Heart left ventricle (tissue), 16 donors: ENCODE data around the gene BIN2. TPM values are rescaled to one million over a fixed set of nuclear protein-coding genes. Genes with fewer than 3 reads are reported as not detected.
A peak's percentile ranks its signal among the peaks of the same experiment; 100 is the strongest.

Source experiments
- ATAC-seq, 4 donors: fragments of 200-7000 bp; cut with Tn5 transposase; one replicate each; pipeline ENCODE4 v1.9.1; 2020 to 2022; ENCODE audit warnings: moderate library complexity in 4 of 4, mild to moderate bottlenecking in 3 of 4, moderate number of reproducible peaks in 1 of 4
- DNase-seq, 5 donors: peaks; one replicate each; pipeline ENCODE4 v3.0.0-alpha.2; 2020
- H3K27ac ChIP-seq, 12 donors: fragments of 200-600 bp; sonication (generic) in 4 of 12; one replicate each; pipeline versions ENCODE4 v1.5.0 to v1.8.0; 2016 to 2022; ENCODE audit warnings: mild to moderate bottlenecking in 2 of 12
- H3K27me3 ChIP-seq, 9 donors: fragments of 200-600 bp; sonication (generic) in 2 of 9; one replicate each; pipeline versions ENCODE4 v1.5.1 to v1.8.0; 2016 to 2022; ENCODE audit warnings: mild to moderate bottlenecking in 3 of 9
- H3K36me3 ChIP-seq, 9 donors: fragments of 200-600 bp; sonication (generic) in 2 of 9; one replicate each; pipeline versions ENCODE4 v1.5.0 to v1.8.0; 2018 to 2022; ENCODE audit warnings: mild to moderate bottlenecking in 2 of 9
- H3K4me1 ChIP-seq, 12 donors: fragments of 200-600 bp; sonication (generic) in 4 of 12; one replicate each; pipeline versions ENCODE4 v1.5.0 to v1.8.0; 2016 to 2022; ENCODE audit warnings: mild to moderate bottlenecking in 3 of 12
- H3K4me3 ChIP-seq, 12 donors: fragments of 200-600 bp; sonication (generic) in 4 of 12; one replicate each; pipeline versions ENCODE4 v1.5.0 to v1.8.0; 2017 to 2022; ENCODE audit warnings: mild to moderate bottlenecking in 9 of 12, moderate library complexity in 4 of 12
- H3K9me3 ChIP-seq, 12 donors: fragments of 200-600 bp; sonication (generic) in 4 of 12; one replicate each; pipeline versions ENCODE4 v1.5.0 to v1.8.0; 2016 to 2022; ENCODE audit warnings: mild to moderate bottlenecking in 1 of 12
- POLR2A ChIP-seq, 2 donors: fragments of 450-650 bp; IDR thresholded peaks; one replicate each; pipeline ENCODE4 v1.6.1; 2017; ENCODE audit warnings: antibody characterized with exemption in 2 of 2, mild to moderate bottlenecking in 2 of 2, moderate library complexity in 2 of 2
- WGBS, 4 donors: extraction: QIAGEN DNeasy Blood & Tissue Kit in 2 of 4; methylation state at CpG; one replicate each; pipeline versions ENCODE4 v1.1.5 to v1.1.7; 2013 to 2018; 5-methylcytosine and 5-hydroxymethylcytosine counted together
- intact Hi-C, 10 donors: fragments of 100-400 bp; cut with DNase I; formaldehyde crosslinking; loops; one replicate each; pipeline versions ENCODE4 v1.11.1 to v1.14.2; 2022
- polyA plus RNA-seq, 2 donors: library from polyadenylated mRNA; stranded (reverse); fragments of 200-250 nt; gene quantifications; one replicate each; pipeline ENCODE4 v1.2.3, GENCODE V29; 2013
- total RNA-seq, 9 donors: library from RNA; depleted of rRNA in 2 of 9; stranded (reverse); fragments of >200 nt in 2 of 9; fragmentation: NEBNext Ultra II Directional in 3 of 9; extraction: Animal tissue kit (Norgen Biotek cat#: 25700) in 3 of 9; gene quantifications; one replicate each; pipeline versions ENCODE4 v1.1.0 to v1.2.4, GENCODE V29; 2016 to 2023
- TF ChIP-seq, protein P1 (sequence below), 12 donors: fragments of 200-600 bp; sonication (generic) in 4 of 12; IDR thresholded peaks; one replicate each; pipeline versions ENCODE4 v1.5.0 to v1.8.0; 2018 to 2022; ENCODE audit warnings: antibody characterized with exemption in 12 of 12, mild to moderate bottlenecking in 5 of 12
- donor health status: ischemic (EF 13 %, LVEDD 7.1; RV severe dilation, severe dysfunction).
- donor health status: healthy with polysubstance abuse.
- donor health status: DM: no; HTN: yes; CAD: no.
- donor health status: DM: no; HTN: no; CAD: no.
- donor health status: ischemic (EF 25% LVEDD 6.9; RV normal size, moderate dysfunction).
- donor health status: ischemic (EF 25% LVEDD 5.7; RV mildly dilated, moderate dysfunction).
- donor health status: healthy.
- donor health status: DM: yes; HTN: yes; CAD: no.
- donor health status: ischemic (EF 35%, LVEDD 5.7; RV mildly dilated, moderate dysfunction).
- donor health status: nonischemic (EF 11% LVEDD 7.7; RV severe dilation, severe dysfunction).
- donor health status: DM: yes; HTN: yes; CAD: no.
- donor health status: PGD.
- donor health status: ischemic (EF 29% LVEDD 5.4; RV normal size, mild dysfunction).
- donor health status: nonischemic (EF 23%, LVEDD 6.1; RV moderate dilation, normal function).

The BIN2 gene
- total and polyA plus RNA-seq, 11 donors = 0.72 to 23.8 (median 1.6) TPM

- intact Hi-C loops = loop anchor here in 2 of 10 donors (10.0 kb wide), 2 partner anchors 161 to 201 kb away; partner anchors contain the start of genes CSRNP2 (in 1 of the 2) and LETMD1 (in 1 of the 2)
- Histone ChIP-seq H3K27ac (peak overlapping the region in 6 of 12 donors; percentile 3 to 84 (median 26)), H3K4me3 (no peak overlapping the region), H3K36me3 (peaks cover 0 to 54% (median 39%) of the 10 kb centered on the region in 9 donors), H3K27me3 (no peaks in the 10 kb centered on the region), H3K9me3 (no peaks in the 10 kb centered on the region), H3K4me1 (peaks cover 0 to 70% (median 29%) of the 10 kb centered on the region in 12 donors)
- 86 to 92% (median 89%) methylated on average over 11 of the region's 11 CpGs for WGBS, 4 donors
- ATAC-seq (peak in 1 of 4 donors; percentile 6), DNase-seq (no peak)
- TF ChIP-seq POLR2A (IDR thresholded peaks at IDR 0.05) = no peak
- TF ChIP-seq, protein P1, sequence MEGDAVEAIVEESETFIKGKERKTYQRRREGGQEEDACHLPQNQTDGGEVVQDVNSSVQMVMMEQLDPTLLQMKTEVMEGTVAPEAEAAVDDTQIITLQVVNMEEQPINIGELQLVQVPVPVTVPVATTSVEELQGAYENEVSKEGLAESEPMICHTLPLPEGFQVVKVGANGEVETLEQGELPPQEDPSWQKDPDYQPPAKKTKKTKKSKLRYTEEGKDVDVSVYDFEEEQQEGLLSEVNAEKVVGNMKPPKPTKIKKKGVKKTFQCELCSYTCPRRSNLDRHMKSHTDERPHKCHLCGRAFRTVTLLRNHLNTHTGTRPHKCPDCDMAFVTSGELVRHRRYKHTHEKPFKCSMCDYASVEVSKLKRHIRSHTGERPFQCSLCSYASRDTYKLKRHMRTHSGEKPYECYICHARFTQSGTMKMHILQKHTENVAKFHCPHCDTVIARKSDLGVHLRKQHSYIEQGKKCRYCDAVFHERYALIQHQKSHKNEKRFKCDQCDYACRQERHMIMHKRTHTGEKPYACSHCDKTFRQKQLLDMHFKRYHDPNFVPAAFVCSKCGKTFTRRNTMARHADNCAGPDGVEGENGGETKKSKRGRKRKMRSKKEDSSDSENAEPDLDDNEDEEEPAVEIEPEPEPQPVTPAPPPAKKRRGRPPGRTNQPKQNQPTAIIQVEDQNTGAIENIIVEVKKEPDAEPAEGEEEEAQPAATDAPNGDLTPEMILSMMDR (IDR thresholded peaks at IDR 0.05) = no peak
These were observed 78.3 kb downstream of the BIN2 start for GRCh38 chr12:51245476-51246253.

- H3K4me1 ChIP-seq = peaks cover 0 to 82% (median 40%) of the 10 kb centered on the region in 12 donors
These were observed 79.7 kb downstream of the BIN2 start for GRCh38 chr12:51244269-51244668.

GRCh38 chr12:51242876-51243275, 81.1 kb downstream of the BIN2 start:
- Histone ChIP-seq H3K4me3 (no peak overlapping the region), H3K27me3 (no peaks in the 10 kb centered on the region), H3K27ac (peak overlapping the region in 1 of 12 donors; percentile 100), H3K9me3 (no peaks in the 10 kb centered on the region), H3K36me3 (peaks cover 0 to 62% (median 45%) of the 10 kb centered on the region in 9 donors), H3K4me1 (peaks cover 0 to 86% (median 42%) of the 10 kb centered on the region in 12 donors)
- DNase-seq (no peak), ATAC-seq (no peak)
- intact Hi-C loops = loop anchor here in 5 of 10 donors (2.0 to 10.0 kb wide), 4 partner anchors 26 to 198 kb away; partner anchors contain the start of genes LETMD1 (in 3 of the 5) and CSRNP2 (in 1 of the 5)
- TF ChIP-seq, protein P1 (IDR thresholded peaks at IDR 0.05) = no peak
- TF ChIP-seq POLR2A (IDR thresholded peaks at IDR 0.05) = no peak
- 64 to 73% (median 69%) methylated on average over 7 of the region's 7 CpGs for WGBS, 4 donors

More at GRCh38 chr12:51244269-51244668, 79.7 kb downstream of the BIN2 start:
- no peak overlapping the region for H3K27ac ChIP-seq
- H3K9me3 ChIP-seq = no peaks in the 10 kb centered on the region
- H3K4me3 ChIP-seq = no peak overlapping the region
- intact Hi-C loops = loop anchor here in 4 of 10 donors (5.0 to 10.0 kb wide), 3 partner anchors 159 to 199 kb away; partner anchors contain the start of genes LETMD1 (in 3 of the 4) and CSRNP2 (in 1 of the 4)
- TF ChIP-seq, protein P1 (IDR thresholded peaks at IDR 0.05) = no peak
- TF ChIP-seq POLR2A (IDR thresholded peaks at IDR 0.05) = no peak
- ATAC-seq = no peak
- H3K27me3 ChIP-seq = no peaks in the 10 kb centered on the region
- WGBS, 4 donors = 73 to 96% (median 90%) methylated on average over 4 of the region's 4 CpGs
- H3K36me3 ChIP-seq = peaks cover 0 to 62% (median 45%) of the 10 kb centered on the region in 9 donors
- no peak for DNase-seq

DNA sequence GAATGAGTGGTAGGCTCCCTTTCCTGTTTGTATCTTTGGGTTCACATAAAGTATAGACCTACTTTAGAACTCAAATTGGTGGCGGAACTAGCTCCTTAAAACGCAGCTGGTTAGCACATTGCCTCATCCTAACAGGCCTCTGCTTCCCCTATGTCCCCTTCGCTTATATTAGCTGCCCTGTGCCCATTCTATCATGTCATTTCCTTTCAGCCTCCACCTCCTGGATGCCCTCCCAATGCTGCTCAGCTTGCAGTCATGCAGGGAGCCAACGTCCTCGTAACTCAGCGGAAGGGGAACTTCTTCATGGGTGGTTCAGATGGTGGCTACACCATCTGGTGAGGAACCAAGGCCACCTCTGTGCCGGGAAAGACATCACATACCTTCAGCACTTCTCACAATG, 81.9 kb downstream of the BIN2 start:
- ATAC-seq = no peak

More for the DNA sequence above, 81.9 kb downstream of the BIN2 start:
- 76 to 83% (median 77%) methylated on average over 7 of the region's 7 CpGs for WGBS, 4 donors
- Histone ChIP-seq H3K9me3 (no peaks in the 10 kb centered on the region), H3K27ac (peak overlapping the region in 1 of 12 donors; percentile 100), H3K27me3 (no peaks in the 10 kb centered on the region), H3K4me1 (peaks cover 0 to 80% (median 36%) of the 10 kb centered on the region in 12 donors), H3K4me3 (no peak overlapping the region), H3K36me3 (peaks cover 0 to 62% (median 45%) of the 10 kb centered on the region in 9 donors)
- intact Hi-C loops = loop anchor here in 5 of 10 donors (2.0 to 10.0 kb wide), 4 partner anchors 27 to 197 kb away; partner anchors contain the start of genes LETMD1 (in 3 of the 5) and CSRNP2 (in 1 of the 5)
- peak; percentile 16 to 67 (median 39) for DNase-seq
- TF ChIP-seq POLR2A (IDR thresholded peaks at IDR 0.05) = no peak
- TF ChIP-seq, protein P1 (IDR thresholded peaks at IDR 0.05) = no peak
